Endodermal cell (in vitro differentiated cells): ENCODE measurements around the gene SEMA4F. TPM values are rescaled to one million over a fixed set of nuclear protein-coding genes. Genes with fewer than 3 reads are reported as not detected.

Experiments used
- DNase-seq: peaks from one replicate; pipeline ENCODE4 v3.0.0-alpha.2; 2017
- H3K27ac ChIP-seq: 2 replicates; pipeline ENCODE4 v1.5.1; 2013; ENCODE audit warnings: mild to moderate bottlenecking, low read depth, low read length, moderate library complexity
- H3K27me3 ChIP-seq: 2 replicates; pipeline ENCODE4 v1.6.1; 2013; ENCODE audit warnings: mild to moderate bottlenecking, low read length, moderate library complexity; ENCODE audit not compliant: insufficient read depth, control insufficient read depth, poor library complexity, severe bottlenecking
- H3K36me3 ChIP-seq: 2 replicates; pipeline ENCODE4 v1.7.0; 2013; ENCODE audit warnings: mild to moderate bottlenecking, low read length, moderate library complexity; ENCODE audit not compliant: control insufficient read depth, insufficient read depth
- H3K4me1 ChIP-seq: one replicate; pipeline ENCODE4 v1.7.0; 2013; ENCODE audit warnings: low read length; ENCODE audit not compliant: control insufficient read depth, insufficient read depth
- H3K4me3 ChIP-seq: 2 replicates; pipeline ENCODE4 v1.5.1; 2013; ENCODE audit warnings: mild to moderate bottlenecking, low read length, moderate library complexity
- H3K9ac ChIP-seq: 2 replicates; pipeline ENCODE4 v1.6.1; 2013; ENCODE audit warnings: mild to moderate bottlenecking, low read length, moderate library complexity; ENCODE audit not compliant: poor library complexity, severe bottlenecking; ENCODE audit errors: extremely low read depth
- H3K9me3 ChIP-seq: 2 replicates; pipeline ENCODE4 v1.6.1; 2013; ENCODE audit warnings: mild to moderate bottlenecking, low read length, moderate library complexity; ENCODE audit not compliant: control insufficient read depth
- H3K27ac Mint-ChIP-seq: 2 replicates; pipeline ENCODE4 v1.8.0; 2020; ENCODE audit warnings: mixed read lengths
- H3K27me3 Mint-ChIP-seq: 2 replicates; pipeline ENCODE4 v1.8.0; 2021; ENCODE audit warnings: mild to moderate bottlenecking, mixed read lengths; ENCODE audit not compliant: insufficient read depth
- H3K36me3 Mint-ChIP-seq: 2 replicates; pipeline ENCODE4 v1.8.0; 2020; ENCODE audit warnings: low read depth, mixed read lengths
- H3K4me1 Mint-ChIP-seq: 2 replicates; pipeline ENCODE4 v1.8.0; 2020; ENCODE audit warnings: mixed read lengths
- H3K4me3 Mint-ChIP-seq: 2 replicates; pipeline ENCODE4 v1.8.0; 2020; ENCODE audit warnings: mild to moderate bottlenecking, moderate library complexity, mixed read lengths
- H3K9me3 Mint-ChIP-seq: 2 replicates; pipeline ENCODE4 v1.8.0; 2020; ENCODE audit warnings: mild to moderate bottlenecking, mixed read lengths
- CTCF ChIP-seq: fragments of 200-600 bp; sonication (generic); conservative IDR thresholded peaks from 2 replicates; pipeline ENCODE4 v1.5.0; 2021; ENCODE audit warnings: antibody characterized with exemption, mild to moderate bottlenecking
- WGBS, 2 experiments: methylation state at CpG; one replicate each; pipeline versions ENCODE4 v1.1.5 to v1.1.7; 2013; ENCODE audit warnings: missing lambda C conversion rate in 2 of 2, mixed read lengths in 1 of 2; ENCODE audit not compliant: insufficient coverage in 1 of 2, insufficient read length in 1 of 2; 5-methylcytosine and 5-hydroxymethylcytosine counted together
- total RNA-seq, 2 donors: library from RNA; stranded (reverse); fragmentation: NEBNext Ultra II Directional in 1 of 2; extraction: Animal tissue kit (Norgen Biotek cat#: 25700) in 1 of 2; gene quantifications; 2 replicates in 1 of 2; 3 replicates in 1 of 2; pipeline ENCODE4 v1.2.1, GENCODE V29; 2021

SEMA4F gene
- total RNA-seq, 2 donors from 2014 or later, result 7.0 to 10.1 TPM

GRCh38 chr2:74708883-74709282 lies 54.8 kb downstream of the SEMA4F start:
- H3K36me3 ChIP-seq, result no peaks in the 10 kb centered on the region
- H3K27ac Mint-ChIP-seq, result no peak overlapping the region
- no peaks in the 10 kb centered on the region for H3K4me1 ChIP-seq
- H3K27me3 ChIP-seq, result no peaks in the 10 kb centered on the region
- H3K27ac ChIP-seq, result no peak overlapping the region
- no peak for DNase-seq
- no peaks in the 10 kb centered on the region for H3K9me3 Mint-ChIP-seq
- 94% methylated on average over 2 to 4 of the region's 4 CpGs for WGBS, 2 experiments
- H3K4me3 Mint-ChIP-seq, result no peak overlapping the region
- no peak overlapping the region for H3K4me3 ChIP-seq
- H3K9ac ChIP-seq, result no peak overlapping the region
- H3K9me3 ChIP-seq, result no peaks in the 10 kb centered on the region
- H3K27me3 Mint-ChIP-seq, result peaks cover 13% of the 10 kb centered on the region
- H3K36me3 Mint-ChIP-seq, result no peaks in the 10 kb centered on the region
- no peaks in the 10 kb centered on the region for H3K4me1 Mint-ChIP-seq
- no peak for TF ChIP-seq CTCF

- H3K27ac Mint-ChIP-seq, result no peak overlapping the region
- H3K27me3 ChIP-seq, result peaks cover 20% of the 10 kb centered on the region
- H3K4me3 Mint-ChIP-seq, result no peak overlapping the region
- DNase-seq, result no peak
- H3K4me1 Mint-ChIP-seq, result no peaks in the 10 kb centered on the region
- H3K4me1 ChIP-seq, result no peaks in the 10 kb centered on the region
- H3K27me3 Mint-ChIP-seq, result peaks cover 16% of the 10 kb centered on the region
- H3K27ac ChIP-seq, result no peak overlapping the region
- WGBS, 2 experiments, result 91 to 97% methylated on average over 8 to 9 of the region's 9 CpGs
- H3K9ac ChIP-seq, result no peak overlapping the region
- no peaks in the 10 kb centered on the region for H3K9me3 Mint-ChIP-seq
- no peaks in the 10 kb centered on the region for H3K36me3 ChIP-seq
- TF ChIP-seq CTCF, result no peak
- H3K4me3 ChIP-seq, result no peak overlapping the region
- no peaks in the 10 kb centered on the region for H3K36me3 Mint-ChIP-seq
- H3K9me3 ChIP-seq, result no peaks in the 10 kb centered on the region
Measured at GRCh38 chr2:74712223-74713053, 58.4 kb downstream of the SEMA4F start.

GRCh38 chr2:74714691-74715080 lies 60.6 kb downstream of the SEMA4F start:
- no peak for DNase-seq
- Histone ChIP-seq H3K4me1 (no peaks in the 10 kb centered on the region), H3K27ac (no peak overlapping the region), H3K36me3 (no peaks in the 10 kb centered on the region), H3K27me3 (peaks cover 30% of the 10 kb centered on the region), H3K9ac (no peak overlapping the region), H3K4me3 (no peak overlapping the region), H3K9me3 (no peaks in the 10 kb centered on the region)
- 74 to 81% methylated on average over 4 to 8 of the region's 8 CpGs for WGBS, 2 experiments
- Mint-ChIP-seq H3K27ac (no peak overlapping the region), H3K27me3 (peaks cover 14% of the 10 kb centered on the region), H3K36me3 (no peaks in the 10 kb centered on the region), H3K9me3 (no peaks in the 10 kb centered on the region), H3K4me1 (no peaks in the 10 kb centered on the region), H3K4me3 (peak overlapping the region; percentile 62)
- TF ChIP-seq CTCF, result no peak
